Testis (tissue), 2 donors: ENCODE results near the gene TRIM7.

Experiments
- POLR2A ChIP-seq: fragments of 450-650 bp; IDR thresholded peaks from one replicate; pipeline ENCODE4 v1.6.1; 2017; ENCODE audit warnings: antibody characterized with exemption, mild to moderate bottlenecking, moderate library complexity
- TF ChIP-seq, protein P1 (sequence below), 3 experiments: fragments of 450-650 bp in 2 of 3; fragments of 200-600 bp in 1 of 3; sonication (generic) in 1 of 3; IDR thresholded peaks; one replicate each; pipeline ENCODE4 v1.5.1; 2016 to 2019; ENCODE audit warnings: antibody characterized with exemption in 3 of 3, mild to moderate bottlenecking in 2 of 3, moderate library complexity in 1 of 3

DNA sequence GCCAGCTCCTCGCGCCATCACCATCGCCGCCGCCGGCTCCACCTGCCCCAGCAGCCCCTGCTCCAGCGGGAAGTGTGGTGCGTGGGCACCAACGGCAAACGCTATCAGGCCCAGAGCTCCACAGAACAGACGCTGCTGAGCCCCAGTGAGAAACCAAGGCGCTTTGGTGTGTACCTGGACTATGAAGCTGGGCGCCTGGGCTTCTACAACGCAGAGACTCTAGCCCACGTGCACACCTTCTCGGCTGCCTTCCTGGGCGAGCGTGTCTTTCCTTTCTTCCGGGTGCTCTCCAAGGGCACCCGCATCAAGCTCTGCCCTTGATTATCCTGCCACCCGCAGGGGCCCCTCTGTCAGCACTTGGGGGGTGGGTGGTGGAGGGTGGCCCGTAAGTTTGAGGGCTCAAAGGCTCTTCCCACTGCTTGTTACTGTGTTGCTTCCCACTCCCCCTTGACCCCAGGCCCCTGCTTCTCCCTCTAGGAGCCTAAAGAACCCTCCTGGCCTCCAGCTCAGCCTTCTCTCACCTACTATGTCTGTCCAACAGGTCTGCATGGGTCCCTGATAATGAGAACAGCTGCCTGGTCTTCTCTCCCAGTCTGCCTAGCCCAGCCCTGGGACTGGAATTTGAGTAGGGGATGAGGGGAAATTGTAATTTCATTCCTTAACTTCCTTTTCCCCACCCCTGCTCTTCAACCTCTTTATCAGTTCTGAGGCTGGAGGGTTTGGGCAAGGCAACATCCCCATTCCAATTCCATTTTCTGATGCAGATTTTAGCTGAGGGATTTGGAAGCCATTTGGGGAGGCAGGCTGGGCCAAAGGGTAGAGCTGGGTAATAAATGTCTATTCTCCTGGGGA lies 29.7 kb upstream of the TRIM7 start:
- TF ChIP-seq, protein P1, sequence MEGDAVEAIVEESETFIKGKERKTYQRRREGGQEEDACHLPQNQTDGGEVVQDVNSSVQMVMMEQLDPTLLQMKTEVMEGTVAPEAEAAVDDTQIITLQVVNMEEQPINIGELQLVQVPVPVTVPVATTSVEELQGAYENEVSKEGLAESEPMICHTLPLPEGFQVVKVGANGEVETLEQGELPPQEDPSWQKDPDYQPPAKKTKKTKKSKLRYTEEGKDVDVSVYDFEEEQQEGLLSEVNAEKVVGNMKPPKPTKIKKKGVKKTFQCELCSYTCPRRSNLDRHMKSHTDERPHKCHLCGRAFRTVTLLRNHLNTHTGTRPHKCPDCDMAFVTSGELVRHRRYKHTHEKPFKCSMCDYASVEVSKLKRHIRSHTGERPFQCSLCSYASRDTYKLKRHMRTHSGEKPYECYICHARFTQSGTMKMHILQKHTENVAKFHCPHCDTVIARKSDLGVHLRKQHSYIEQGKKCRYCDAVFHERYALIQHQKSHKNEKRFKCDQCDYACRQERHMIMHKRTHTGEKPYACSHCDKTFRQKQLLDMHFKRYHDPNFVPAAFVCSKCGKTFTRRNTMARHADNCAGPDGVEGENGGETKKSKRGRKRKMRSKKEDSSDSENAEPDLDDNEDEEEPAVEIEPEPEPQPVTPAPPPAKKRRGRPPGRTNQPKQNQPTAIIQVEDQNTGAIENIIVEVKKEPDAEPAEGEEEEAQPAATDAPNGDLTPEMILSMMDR (IDR thresholded peaks at IDR 0.05): no peak
- TF ChIP-seq POLR2A: no peak
